ENCODE measurements around the gene ARF4.

The ARF4 gene

DNA sequence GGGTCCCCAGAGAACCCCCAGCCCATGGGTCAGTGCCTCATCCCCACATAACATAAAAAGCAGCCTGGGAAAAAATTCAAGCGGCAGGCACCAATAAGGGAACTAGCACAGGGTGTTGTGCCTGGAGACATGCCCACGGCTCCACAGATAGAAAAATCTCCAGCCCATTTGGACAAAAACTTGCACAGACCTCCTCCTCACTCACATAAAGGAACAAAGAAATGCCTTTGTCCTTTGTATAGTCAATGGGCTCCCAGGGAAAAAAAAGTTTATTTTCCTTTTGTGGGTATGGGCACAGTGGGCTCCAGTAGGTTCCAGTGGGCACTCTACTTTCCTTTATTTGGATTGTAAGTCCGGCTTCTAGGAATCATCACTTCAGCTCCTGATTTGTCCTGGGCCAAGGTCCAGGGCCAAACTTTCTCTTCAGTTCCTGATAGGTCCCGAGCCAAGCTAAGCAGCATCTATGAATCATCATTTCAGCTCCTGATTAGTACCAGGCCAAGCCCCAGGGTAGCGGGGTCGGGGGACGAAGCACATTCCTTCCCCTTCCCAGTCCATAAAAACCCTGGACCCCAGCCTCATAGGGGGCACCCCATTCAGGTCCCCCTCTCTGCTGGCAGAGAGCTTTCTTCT is 51.4 kb downstream of the ARF4 start:
- no peaks in the 10 kb centered on the region for H3K9me3 ChIP-seq (ENCODE audit: low read depth, low read length)
- no peak for DNase-seq (ENCODE audit: low read depth, low spot score)
- no peak overlapping the region for H3K4me3 ChIP-seq
- TF ChIP-seq FOXP2 (optimal IDR thresholded peaks at IDR 0.05; ENCODE audit: control extremely low read depth, extremely low read length, insufficient read depth), result no peak
- TF ChIP-seq POLR2AphosphoS5 (IDR thresholded peaks at IDR 0.05; ENCODE audit: borderline replicate concordance, low read depth, low read length), result no peak
- TF ChIP-seq EZH2 (IDR thresholded peaks at IDR 0.05), result no peak
- H3K27ac ChIP-seq, result no peak overlapping the region
- H3K9ac ChIP-seq (ENCODE audit: insufficient read length), result no peak overlapping the region
- no peaks in the 10 kb centered on the region for H3K36me3 ChIP-seq (ENCODE audit: insufficient read depth, low read length)

DNA sequence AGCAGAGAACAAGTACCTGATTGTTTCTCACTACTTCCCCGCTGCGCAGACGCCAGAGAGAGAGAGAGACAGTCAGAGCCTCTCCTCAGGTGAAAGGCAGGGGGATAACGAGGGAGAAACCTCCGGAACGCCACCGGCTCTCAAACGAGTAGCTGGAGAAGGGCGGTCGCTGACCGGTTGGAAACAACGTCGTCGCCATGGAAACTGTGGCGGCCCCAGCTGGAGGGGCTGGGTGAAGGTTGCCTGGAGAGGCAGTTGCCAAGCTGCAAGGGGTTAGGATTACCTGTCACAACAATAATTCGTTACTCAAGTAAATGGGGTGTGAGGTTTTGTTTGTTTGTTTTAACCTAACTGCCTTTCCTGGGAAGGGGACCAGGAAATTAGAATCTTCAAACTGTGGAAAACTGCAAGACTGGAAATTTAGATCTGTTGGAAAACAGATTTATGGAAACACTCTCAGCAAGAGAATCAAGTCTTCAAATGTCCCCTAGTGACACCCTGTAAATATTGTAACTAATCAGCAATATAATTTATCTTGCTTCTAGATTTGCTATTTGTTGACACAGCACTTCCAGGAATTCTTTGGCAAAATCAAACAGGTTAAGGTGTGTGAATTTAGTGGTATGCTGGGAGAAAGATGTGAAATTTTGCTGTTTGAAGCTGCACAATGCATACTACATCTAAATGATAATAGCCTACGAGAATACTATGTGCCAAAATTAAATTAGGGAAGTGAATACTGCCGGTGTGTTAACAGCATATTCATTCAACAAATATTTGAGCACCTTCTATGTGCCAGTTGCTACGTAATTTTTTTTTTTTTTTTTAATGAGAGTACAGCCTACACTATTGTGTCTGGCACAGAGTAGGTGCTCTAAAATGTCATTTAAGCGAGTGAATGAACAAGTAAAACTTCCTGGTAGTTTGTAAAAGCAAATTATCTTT is 52.7 kb downstream of the ARF4 start, which contains the start of gene DNAH12:
Gene DNAH12, minus strand, starts transcription at position 164 of the 945 bp plus-strand sequence. CDS start 1,474 bp downstream, outside the sequence.
- Histone ChIP-seq H3K4me3 (no peak within 1 kb of the TSS), H3K27ac (no peak within 1 kb of the TSS), H3K9me3 (ENCODE audit: low read depth, low read length) (no peaks in the 10 kb centered on the region), H3K9ac (ENCODE audit: insufficient read length) (no peak within 1 kb of the TSS), H3K36me3 (ENCODE audit: insufficient read depth, low read length) (no peaks in the 10 kb centered on the region)
- no peak for DNase-seq (ENCODE audit: low read depth, low spot score)
- TF ChIP-seq EZH2 (IDR thresholded peaks at IDR 0.05) (no peak), FOXP2 (optimal IDR thresholded peaks at IDR 0.05; ENCODE audit: control extremely low read depth, extremely low read length, insufficient read depth) (no peak), POLR2AphosphoS5 (IDR thresholded peaks at IDR 0.05; ENCODE audit: borderline replicate concordance, low read depth, low read length) (no peak)

DNA sequence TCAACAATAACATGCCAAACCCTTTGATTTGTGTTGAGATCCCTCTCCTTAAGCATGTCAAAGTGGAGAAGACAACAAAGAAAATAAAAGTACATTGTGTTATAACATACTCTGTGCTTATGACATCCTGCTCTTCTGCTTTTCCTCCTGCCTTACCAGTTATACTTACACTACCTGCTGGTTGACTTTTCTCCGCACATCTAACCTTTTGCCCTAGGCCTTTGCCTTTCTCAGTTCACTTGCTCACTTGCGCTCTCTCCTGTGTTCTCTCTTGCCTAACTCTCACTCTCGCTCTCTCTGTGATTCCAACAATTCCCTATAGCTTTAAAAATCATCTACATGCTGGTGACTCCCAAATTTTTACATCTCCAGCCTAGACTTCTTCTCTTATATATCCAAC is 58.7 kb downstream of the ARF4 start:
- no peak overlapping the region for H3K4me3 ChIP-seq
- H3K9ac ChIP-seq (ENCODE audit: insufficient read length), result no peak overlapping the region
- H3K36me3 ChIP-seq (ENCODE audit: insufficient read depth, low read length), result no peaks in the 10 kb centered on the region
- DNase-seq (ENCODE audit: low read depth, low spot score), result no peak
- H3K9me3 ChIP-seq (ENCODE audit: low read depth, low read length), result no peaks in the 10 kb centered on the region
- no peak overlapping the region for H3K27ac ChIP-seq
- no peak for TF ChIP-seq EZH2 (IDR thresholded peaks at IDR 0.05)
- TF ChIP-seq POLR2AphosphoS5 (IDR thresholded peaks at IDR 0.05; ENCODE audit: borderline replicate concordance, low read depth, low read length), result no peak
- TF ChIP-seq FOXP2 (optimal IDR thresholded peaks at IDR 0.05; ENCODE audit: control extremely low read depth, extremely low read length, insufficient read depth), result no peak

DNA sequence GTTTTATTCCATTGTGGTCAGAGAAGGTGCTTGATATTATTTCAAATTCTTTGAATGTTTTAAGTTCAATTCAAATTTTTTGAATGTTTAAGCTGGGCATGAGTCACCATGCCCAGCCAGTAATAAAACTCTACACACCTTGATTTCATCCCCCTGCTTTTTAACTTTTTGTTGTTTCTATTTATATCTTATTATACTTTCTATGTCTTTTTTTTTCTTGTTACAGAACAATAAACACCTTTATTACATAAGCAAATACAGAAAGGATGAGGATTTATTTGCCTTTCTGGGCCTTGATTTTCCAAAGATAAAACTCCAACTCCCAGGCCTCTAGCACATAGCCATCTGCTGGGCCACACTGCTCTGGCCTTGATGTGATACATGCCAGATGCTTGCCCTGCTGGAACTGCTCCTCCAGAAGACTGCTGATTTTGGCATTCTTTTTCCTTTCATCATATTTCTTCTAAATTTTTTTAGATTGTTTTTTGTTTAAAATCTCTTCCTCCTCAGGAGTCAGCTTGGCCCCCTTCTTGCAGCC is 67.0 kb downstream of the ARF4 start:
- no peak overlapping the region for H3K4me3 ChIP-seq
- no peaks in the 10 kb centered on the region for H3K9me3 ChIP-seq (ENCODE audit: low read depth, low read length)
- no peak overlapping the region for H3K27ac ChIP-seq
- no peak overlapping the region for H3K9ac ChIP-seq (ENCODE audit: insufficient read length)
- H3K36me3 ChIP-seq (ENCODE audit: insufficient read depth, low read length), result no peaks in the 10 kb centered on the region
- no peak for DNase-seq (ENCODE audit: low read depth, low spot score)
- TF ChIP-seq EZH2 (IDR thresholded peaks at IDR 0.05), result no peak
- TF ChIP-seq POLR2AphosphoS5 (IDR thresholded peaks at IDR 0.05; ENCODE audit: borderline replicate concordance, low read depth, low read length), result no peak
- no peak for TF ChIP-seq FOXP2 (optimal IDR thresholded peaks at IDR 0.05; ENCODE audit: control extremely low read depth, extremely low read length, insufficient read depth)

Measured in SK-N-MC (cell line).